Left lobe of liver (tissue), 2 donors: ENCODE measurements around the gene SOX4. TPM values are rescaled to one million over a fixed set of nuclear protein-coding genes. Genes with fewer than 3 reads are reported as not detected.

Experiments used
- ATAC-seq: fragments of 200-7000 bp; cut with Tn5 transposase; one replicate; pipeline ENCODE4 v1.9.1; 2020; ENCODE audit warnings: mild to moderate bottlenecking, moderate library complexity
- DNase-seq: peaks from one replicate; pipeline ENCODE4 v3.0.0-alpha.2; 2020; ENCODE audit warnings: low spot score
- total RNA-seq: library from RNA; stranded (reverse); gene quantifications from one replicate; pipeline ENCODE4 v1.2.1, GENCODE V29; 2021
- donor health status: DM: no; HTN: no; CAD: no; lungs with moderate emphysema.
- donor health status: DM: no; HTN: yes; CAD: no.

SOX4 gene
- total RNA-seq, 1 donor from 2014 or later, result 1.7 TPM

- ATAC-seq (no peak), DNase-seq (no peak)
These were observed 17.9 kb downstream of the SOX4 start for GRCh38 chr6:21611485-21611884.

GRCh38 chr6:21612067-21612745 is 18.7 kb downstream of the SOX4 start:
- ATAC-seq, result no peak
- no peak for DNase-seq

GRCh38 chr6:21613809-21614208 is 20.3 kb downstream of the SOX4 start:
- DNase-seq, result no peak
- ATAC-seq, result no peak

- ATAC-seq (no peak), DNase-seq (no peak)
These were observed 20.7 kb downstream of the SOX4 start for GRCh38 chr6:21614226-21614625.

GRCh38 chr6:21615504-21615903 is 22.0 kb downstream of the SOX4 start:
- DNase-seq (no peak), ATAC-seq (no peak)

- no peak for DNase-seq
- ATAC-seq, result peak; percentile 44
These were observed 22.5 kb downstream of the SOX4 start for GRCh38 chr6:21616005-21616404.

- ATAC-seq, result no peak
- no peak for DNase-seq
These were observed 32.1 kb downstream of the SOX4 start for GRCh38 chr6:21625642-21626041.

DNA sequence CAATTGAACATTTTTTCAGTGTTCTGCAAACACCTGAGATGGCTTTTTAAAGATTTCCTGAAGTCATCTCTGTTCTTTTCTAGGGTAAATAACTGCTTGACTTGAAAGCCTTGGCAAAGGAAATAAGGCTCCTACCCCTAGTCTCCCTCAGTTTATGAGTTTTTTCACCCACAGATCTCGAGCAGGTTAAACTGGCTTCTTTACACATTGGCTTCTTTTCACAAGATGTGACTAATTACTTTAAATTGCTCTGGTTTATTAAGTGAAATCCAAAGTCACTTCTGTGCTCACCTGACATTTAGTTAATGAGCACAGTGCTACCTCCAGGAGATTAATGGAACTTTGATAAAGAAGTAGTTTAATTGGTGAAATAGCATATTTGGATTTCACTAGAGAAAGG is 33.2 kb downstream of the SOX4 start:
- DNase-seq (no peak), ATAC-seq (no peak)

GRCh38 chr6:21628160-21628559 is 34.6 kb downstream of the SOX4 start:
- ATAC-seq (no peak), DNase-seq (no peak)

DNA sequence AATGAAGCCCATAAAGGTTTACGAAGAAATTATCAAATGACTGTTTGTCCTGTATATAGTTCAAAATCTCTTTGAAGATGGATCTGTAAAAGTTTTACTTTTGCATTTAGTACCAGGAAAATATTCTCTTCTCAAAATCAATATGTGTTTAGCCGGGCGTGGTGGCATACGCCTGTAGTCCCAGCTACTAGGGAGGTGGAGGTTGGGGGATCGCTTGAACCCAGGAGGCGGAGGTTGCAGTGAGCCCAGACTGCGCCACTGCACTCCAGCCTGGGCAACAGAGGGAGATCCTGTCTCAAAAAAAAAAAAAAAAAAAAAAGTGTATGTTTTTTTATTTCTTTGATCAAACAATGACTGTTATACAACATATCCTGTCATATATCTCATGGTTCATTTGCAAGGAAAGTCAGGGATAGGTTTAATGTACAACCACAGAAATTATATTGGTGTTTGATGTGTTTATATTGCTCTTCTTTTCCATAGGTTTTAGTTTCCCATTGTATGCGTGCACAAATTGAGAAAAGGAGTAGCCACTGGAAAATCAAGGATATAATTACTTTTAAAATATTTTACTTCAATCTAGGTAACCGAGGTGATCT is 40.1 kb downstream of the SOX4 start:
- DNase-seq, result no peak
- ATAC-seq, result no peak

- ATAC-seq (no peak), DNase-seq (no peak)
These were observed 41.0 kb downstream of the SOX4 start for GRCh38 chr6:21634582-21634981.

DNA sequence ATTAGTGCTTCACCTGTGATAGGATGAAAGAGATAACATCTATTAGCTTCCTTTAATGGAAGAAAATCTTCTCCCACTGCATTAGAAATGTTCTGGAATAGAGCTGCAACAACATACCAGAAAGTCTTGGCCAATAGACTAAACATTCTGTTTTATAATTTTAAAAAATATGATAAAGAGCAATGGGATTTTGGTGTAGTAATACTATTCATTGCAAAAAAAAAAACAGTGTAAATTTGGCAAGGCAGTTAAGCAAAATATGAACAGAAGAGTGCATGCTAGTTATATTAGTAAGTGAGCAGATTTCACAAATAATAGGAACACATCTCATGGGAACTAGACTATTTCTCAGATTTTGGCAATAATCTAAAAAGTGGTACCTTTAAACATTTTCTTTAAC is 43.3 kb downstream of the SOX4 start:
- ATAC-seq, result no peak

GRCh38 chr6:21639316-21639715 is 45.8 kb downstream of the SOX4 start:
- ATAC-seq (no peak), DNase-seq (no peak)

More for the DNA sequence above, 43.3 kb downstream of the SOX4 start:
- DNase-seq, result no peak
